GM19099 (cell line): Measurements from ENCODE around the gene OSBPL10.

ENCODE experiments used
- POLR2A ChIP-seq: IDR thresholded peaks from 3 replicates; pipeline ENCODE4 v1.6.1; 2011; ENCODE audit warnings: low read depth; ENCODE audit not compliant: insufficient read length; ENCODE audit errors: extremely low read depth

The OSBPL10 gene

DNA sequence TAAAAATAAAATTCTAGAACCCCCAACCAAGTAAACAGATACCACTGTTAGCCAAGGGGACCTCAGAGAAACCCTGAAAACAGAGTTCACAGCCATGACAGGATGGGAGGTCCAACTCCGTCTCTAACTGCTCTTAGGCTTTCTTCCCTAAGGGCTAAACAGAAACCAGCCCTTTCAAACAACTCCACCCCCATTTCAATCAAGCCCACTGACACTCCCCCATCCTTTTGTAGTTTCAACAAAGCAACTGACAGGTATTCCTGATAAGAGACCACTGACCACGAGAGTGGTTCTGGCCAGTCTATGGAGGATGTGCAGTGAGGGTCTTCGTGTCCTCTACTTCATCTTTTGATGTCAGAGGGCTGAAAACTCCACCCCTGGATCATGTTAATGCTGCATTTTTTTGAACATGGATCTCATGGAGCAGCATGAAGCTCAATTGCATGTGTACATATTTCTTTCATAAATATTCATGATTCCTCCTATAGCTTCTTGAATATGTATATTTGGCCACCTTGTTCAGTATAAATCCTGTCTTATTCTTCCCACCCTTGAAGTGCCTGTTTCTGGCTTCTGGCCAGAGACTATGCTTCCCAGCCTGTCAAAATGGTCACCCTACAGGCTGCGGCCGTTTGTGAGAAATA, 222.6 kb downstream of the OSBPL10 start:
- no peak for TF ChIP-seq POLR2A

DNA sequence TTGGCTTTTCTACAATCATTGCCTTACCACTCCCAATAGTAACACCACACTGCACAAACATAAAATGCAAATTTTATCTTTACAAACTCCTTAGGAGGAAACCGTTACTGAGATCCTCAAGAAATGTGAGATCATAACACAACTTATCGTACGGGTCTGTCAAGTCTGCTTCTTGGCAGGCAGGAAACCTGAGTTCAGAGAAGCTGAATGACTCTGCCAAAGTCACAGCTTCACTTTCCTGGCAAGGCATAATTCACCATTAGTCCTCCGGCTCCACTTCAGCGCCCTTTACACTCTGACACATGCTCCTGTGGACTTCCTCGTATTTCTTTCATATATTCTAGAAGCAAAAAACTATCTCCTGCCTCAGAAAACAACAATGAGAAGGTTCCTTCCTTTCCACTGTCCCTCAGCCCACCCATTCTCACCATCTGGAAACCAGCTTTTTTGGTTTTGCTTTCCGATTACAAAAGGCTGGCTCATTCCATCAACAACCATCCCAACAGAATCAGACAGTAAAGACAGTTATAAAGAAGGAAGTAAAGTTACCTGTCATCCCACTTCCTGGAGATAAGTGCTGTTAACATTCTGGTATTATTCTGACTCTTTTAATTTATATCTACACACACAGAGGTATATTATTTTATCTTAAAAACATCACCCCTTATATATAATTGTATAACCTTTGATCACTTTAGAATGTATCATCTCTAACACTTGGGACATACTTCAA, 225.0 kb downstream of the OSBPL10 start:
- TF ChIP-seq POLR2A: no peak

DNA sequence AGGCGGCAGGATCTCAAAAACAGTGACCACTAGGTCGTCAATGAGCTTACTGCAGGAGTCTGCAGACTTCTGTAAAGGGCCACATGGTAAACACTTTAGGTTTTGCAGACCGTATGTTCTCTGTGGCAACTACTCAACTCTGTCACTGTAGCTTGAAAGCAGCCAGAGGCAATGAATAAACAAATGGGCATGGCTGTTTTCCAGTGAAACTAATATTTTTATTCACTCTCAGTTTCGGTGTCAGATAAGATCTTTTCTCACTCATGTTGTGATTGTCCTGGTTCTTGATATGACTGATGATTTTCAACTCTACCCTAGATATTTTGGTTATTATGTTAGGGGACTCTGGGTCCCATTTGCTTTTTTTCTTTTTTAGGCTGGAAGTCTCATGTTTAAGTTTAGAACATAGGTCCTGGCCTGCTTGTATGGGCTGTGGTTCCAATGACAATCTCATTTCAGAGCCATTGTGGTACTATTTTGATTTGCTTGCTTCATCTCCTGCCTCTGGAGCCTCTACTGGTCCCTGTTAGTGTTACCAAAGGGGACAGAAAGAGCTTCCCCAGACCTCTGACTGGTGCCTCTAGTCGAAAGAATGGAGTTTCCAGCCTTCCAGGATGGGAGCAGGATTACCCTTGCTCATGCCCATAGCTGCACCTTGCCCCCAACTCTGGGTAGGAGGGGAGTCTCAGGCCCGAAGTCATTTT, 226.3 kb downstream of the OSBPL10 start:
- TF ChIP-seq POLR2A: no peak

DNA sequence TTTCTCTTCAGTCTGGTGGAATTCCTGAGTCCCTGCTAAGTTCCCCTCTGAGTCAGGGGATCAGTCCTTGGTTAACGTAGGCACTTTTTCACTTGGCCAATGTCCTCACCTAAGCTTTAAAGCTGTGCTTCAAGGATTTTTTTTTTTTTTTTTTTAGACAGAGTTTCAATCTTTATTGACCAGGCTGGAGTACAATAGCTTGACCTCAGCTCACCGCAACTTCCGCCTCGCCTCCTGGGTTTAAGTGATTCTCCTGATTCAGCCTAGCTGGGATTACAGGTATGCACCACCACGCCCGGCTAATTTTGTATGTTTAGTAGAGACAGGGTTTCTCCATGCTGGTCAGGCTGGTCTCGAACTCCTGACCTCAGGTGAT, 228.0 kb downstream of the OSBPL10 start:
- no peak for TF ChIP-seq POLR2A

DNA sequence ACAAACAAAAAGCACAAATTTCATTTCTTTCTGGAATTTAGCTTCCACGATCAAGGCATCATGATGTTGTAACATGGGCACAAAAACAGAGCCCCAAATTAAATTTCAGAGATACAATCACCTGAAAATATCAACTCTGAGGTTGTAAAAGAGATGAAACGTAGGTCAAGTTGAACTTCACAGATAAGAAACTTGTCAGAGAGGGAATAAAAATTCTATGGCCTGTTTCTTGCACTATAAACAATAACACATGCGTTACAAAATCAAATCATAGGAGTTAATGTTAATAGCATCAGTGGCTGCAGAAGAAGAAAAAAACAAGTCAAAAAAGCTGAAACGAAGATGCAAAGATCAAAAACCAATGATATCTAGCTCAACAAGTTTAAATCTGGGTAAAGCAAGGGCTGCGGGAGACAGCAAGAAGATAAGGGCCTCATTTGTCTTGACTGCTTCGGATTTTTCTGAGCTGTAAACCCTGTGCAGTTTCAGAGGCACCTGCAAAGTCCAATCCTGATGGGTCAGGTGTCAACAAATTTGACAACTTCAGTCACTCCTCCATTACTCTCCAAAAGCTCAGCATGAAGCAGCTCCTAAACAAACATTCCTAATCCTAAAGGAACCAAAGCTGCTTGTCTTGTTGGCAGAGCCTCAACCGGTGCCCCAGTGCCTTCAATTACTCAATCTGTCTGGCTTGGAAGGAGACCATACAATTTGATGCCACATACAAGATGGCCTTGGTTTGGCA, 228.6 kb downstream of the OSBPL10 start:
- no peak for TF ChIP-seq POLR2A

DNA sequence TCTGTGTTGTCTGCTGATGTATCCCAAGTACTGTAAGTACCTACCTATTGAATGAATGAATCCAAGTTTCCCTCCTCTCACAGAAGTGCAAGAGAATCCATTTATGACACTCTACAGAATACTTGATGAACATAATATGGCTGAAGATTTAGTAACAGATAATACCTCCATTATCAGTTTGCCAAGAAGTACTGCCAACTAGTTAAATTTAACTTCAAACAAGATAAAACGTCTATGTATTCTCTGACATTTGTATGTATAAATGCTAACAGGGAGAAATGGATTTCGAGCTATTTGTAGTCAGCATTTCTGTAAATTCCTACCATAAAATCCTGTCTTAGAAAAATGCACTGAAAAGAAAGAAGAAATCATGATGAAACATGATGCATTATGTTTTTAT, 230.7 kb downstream of the OSBPL10 start:
- TF ChIP-seq POLR2A: no peak

DNA sequence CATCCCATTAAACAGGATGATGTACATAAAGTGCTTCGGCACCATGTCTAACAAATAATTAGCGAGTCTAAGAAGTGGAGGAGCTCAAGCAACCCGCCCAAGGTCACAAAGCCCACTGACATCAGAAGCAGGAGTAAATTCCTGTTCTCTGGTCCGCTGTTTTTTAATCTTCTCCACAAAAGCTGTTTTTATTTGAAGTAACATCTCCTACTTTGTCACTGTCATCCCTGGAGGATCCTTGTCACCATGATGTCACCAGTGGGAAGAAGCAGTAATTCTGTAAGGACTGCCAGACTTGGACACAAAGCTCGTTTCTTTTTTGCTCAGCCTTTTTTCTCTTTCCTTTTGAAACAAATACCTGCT, 232.1 kb downstream of the OSBPL10 start:
- no peak for TF ChIP-seq POLR2A

DNA sequence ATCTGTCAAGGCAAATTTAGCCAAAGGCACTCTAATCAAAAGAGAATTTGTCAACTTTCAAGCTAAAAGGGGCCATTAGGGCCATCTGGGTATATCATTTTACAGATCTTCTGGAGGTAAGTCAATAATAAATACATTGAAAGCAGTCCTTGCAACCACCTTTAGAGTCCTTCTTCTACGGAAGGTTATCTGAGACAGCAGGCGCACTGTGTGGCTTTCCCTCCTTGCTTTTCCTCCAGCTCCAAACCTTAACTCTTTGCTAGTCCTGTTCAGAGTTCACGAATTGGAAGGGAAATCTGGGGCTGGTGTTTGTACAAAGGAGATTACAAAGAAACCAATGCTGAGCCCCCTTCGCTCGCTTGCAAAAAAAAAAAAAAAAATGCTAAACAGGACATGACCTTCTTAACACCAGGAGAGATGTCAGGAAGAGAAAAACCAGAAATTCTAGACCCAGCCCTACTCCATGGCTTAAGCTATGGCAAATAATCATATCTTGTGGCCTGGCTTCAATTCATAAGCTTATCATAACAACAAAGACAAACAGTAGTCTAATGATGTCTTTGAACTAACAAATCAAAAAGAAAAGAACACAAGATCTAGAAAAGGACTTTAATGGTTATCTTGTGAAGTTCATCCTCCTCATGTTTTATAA, 232.7 kb downstream of the OSBPL10 start:
- TF ChIP-seq POLR2A: no peak

DNA sequence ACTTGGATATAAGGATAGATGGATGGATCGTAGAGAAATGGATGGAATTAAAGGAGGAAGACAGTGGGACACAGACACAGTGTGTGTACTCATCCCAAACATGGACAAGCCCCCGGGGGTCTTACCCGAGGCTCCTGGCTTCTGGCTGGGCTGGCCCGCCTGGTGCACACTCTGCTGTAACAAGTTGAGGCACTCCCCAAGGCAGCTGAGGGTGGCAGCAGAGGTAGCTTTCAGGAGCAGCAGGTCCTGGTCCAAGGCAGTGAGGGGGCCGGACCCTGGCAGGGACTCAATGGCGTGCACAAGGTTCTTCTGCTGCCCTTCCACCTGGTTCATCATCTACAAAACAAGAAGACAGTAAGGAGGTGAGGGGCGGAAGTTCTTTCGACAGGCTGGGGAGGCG, 233.3 kb downstream of the OSBPL10 start:
- TF ChIP-seq POLR2A: no peak

DNA sequence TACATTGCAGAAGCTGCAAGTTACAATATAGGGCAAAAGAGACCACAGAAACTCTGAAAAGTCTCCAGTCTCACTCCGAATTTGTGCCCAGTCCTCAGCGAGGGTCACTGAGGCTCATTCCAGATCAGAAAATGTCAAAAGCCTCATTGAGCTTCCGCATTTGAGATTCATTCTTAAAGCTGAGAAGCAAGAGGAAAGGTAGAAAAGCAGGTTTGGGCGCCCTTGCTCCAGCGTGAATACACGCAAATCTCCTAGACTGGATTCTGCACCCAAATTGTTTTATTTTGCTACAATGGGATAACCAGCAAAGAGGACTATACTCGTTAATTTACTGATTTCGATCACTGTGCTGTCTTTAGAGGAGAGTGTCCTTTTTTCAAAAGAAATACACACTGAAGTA, 236.1 kb downstream of the OSBPL10 start:
- TF ChIP-seq POLR2A: no peak

DNA sequence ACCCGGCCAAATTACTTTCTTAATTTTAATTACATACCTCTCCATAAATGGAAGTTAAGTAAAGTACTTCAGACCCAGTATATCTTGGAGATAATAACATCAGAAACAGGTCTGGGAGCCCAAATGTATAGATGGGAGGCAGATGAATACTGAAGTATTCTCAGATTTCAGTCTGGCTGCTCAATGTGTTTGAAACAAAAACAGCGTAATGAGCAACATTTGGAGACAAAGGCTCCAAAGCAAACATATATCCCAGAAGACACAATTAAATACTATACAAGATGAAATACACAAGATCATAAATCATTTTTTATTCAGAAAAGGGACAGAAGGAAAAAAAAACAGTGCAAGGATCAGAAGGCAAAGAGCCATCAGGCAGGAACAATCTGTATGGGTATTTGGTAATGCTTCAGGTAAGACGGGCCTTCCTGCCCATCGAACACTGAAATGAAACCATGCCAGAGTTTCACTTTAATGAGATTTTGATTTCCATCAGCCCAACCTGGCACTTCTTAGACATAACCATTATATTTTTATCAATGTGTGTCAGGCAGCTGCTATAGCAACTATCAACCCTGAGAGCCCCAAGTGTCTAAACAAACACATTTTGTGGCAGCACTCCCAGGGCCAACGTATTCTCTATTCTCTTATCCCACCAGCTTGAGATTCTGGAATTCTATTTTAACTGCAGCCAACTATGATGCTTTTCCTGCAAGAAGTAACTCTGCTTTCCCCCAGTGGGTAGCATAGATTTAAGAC, 237.6 kb downstream of the OSBPL10 start:
- no peak for TF ChIP-seq POLR2A

DNA sequence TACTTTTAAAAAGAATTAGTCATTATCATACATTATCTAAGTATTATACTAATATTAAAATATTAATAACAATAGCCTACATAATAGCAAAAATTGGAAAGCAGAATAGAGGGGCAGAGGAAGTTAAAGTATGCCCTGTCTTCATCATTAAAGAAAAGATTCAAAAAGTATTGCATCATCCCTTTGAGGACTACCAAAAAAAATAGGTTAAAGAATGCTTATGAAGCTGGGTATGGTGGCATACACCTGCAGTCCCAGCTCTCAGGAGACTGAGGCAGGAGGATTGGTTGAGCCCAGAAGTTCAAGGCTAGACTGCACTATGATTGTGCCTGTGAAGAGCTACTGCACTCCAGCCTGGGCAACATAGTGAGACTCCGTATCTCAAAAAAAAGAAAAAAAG, 240.7 kb downstream of the OSBPL10 start:
- no peak for TF ChIP-seq POLR2A

DNA sequence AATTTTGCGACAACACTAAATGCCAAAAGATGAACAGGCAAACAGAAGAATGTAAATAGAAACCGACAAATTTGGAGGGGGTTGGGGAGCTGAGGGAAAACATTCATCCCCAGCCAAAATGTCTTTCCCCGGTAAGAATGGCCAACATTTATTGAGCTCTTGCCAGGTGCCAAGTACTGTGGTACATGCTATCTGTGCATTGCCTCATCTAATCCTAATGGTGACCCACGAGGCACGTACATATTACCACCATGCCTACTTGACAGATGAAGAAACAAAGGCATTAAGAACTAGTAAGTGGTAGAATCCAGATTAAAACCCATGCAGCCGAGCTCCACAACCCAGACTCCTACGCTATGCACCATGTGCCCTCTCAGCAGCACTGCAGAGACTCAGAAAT, 242.7 kb downstream of the OSBPL10 start:
- TF ChIP-seq POLR2A: no peak

DNA sequence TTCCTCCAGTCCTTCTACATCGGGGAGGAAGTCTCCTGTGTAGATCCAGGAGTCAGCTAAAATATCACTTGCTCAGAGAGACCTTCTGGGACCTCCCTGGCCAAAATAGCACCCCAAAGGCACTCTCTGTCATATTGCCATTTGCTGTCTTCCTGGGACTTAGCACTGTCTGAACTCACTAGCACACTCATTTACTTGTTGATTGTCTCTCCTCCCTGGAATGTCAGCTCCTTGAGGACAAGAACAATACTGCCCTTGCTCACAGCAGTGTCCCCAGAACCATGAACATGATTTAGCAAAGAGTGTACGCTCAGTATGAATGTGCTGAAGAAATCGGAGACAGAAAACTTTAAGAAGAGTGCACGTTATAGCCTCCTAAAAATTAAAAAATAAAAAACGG, 245.4 kb downstream of the OSBPL10 start:
- TF ChIP-seq POLR2A: no peak
